Right lobe of liver (tissue), 4 donors: ENCODE measurements around the gene ERCC2.

ENCODE experiments used
- CTCF ChIP-seq, 4 donors: fragments of 200-600 bp in 3 of 4; fragments of 450-650 bp in 1 of 4; IDR thresholded peaks; one replicate each; pipeline versions ENCODE4 v1.5.1 to v1.8.0; 2016 to 2022; ENCODE audit warnings: antibody characterized with exemption in 4 of 4, mild to moderate bottlenecking in 2 of 4
- POLR2A ChIP-seq: fragments of 450-650 bp; IDR thresholded peaks from one replicate; pipeline ENCODE4 v1.6.1; 2017; ENCODE audit warnings: antibody characterized with exemption, mild to moderate bottlenecking
- donor health status: DM: no; HTN: no; CAD: no.
- donor health status: DM: no; HTN: no; CAD: no.
- donor health status: DM: no; HTN: yes; CAD: no.

- TF ChIP-seq POLR2A (no peak), CTCF (IDR thresholded peaks at IDR 0.05) (no peak)
Measured at GRCh38 chr19:45348367-45349125, 21.8 kb downstream of the ERCC2 start.
